ENCODE data around the gene DMD.

GRCh38 chrX:31098079-31098478 lies 2113.3 kb downstream of the DMD start:
- TF ChIP-seq, protein P1, sequence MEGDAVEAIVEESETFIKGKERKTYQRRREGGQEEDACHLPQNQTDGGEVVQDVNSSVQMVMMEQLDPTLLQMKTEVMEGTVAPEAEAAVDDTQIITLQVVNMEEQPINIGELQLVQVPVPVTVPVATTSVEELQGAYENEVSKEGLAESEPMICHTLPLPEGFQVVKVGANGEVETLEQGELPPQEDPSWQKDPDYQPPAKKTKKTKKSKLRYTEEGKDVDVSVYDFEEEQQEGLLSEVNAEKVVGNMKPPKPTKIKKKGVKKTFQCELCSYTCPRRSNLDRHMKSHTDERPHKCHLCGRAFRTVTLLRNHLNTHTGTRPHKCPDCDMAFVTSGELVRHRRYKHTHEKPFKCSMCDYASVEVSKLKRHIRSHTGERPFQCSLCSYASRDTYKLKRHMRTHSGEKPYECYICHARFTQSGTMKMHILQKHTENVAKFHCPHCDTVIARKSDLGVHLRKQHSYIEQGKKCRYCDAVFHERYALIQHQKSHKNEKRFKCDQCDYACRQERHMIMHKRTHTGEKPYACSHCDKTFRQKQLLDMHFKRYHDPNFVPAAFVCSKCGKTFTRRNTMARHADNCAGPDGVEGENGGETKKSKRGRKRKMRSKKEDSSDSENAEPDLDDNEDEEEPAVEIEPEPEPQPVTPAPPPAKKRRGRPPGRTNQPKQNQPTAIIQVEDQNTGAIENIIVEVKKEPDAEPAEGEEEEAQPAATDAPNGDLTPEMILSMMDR (conservative IDR thresholded peaks at IDR 0.05 in 1 of 2, IDR thresholded peaks at IDR 0.05 in 1 of 2; ENCODE audit: low read depth in 1 of 2, low read length in 2 of 2), result no peak
- no peak for TF ChIP-seq EZH2 (IDR thresholded peaks at IDR 0.05; ENCODE audit: low read length, missing control alignments)
